CD4-positive, alpha-beta memory T cell (primary cell): Measurements from ENCODE around the gene NBAS. TPM values are rescaled to one million over a fixed set of nuclear protein-coding genes. Genes with fewer than 3 reads are reported as not detected.

ENCODE experiments used
- CTCF ChIA-PET: fragments of 350-600 bp; sonication (Branson Sonifier 250); formaldehyde crosslinking; loops from one replicate; lab custom pipeline; 2021; ENCODE audit warnings: inconsistent platforms; ENCODE audit not compliant: partially characterized antibody; lab: Charles Lee
- POLR2A ChIA-PET: fragments of 350-600 bp; sonication (Branson Sonifier 250); formaldehyde crosslinking; loops from one replicate; lab custom pipeline; 2021; ENCODE audit not compliant: partially characterized antibody; lab: Charles Lee
- DNase-seq, 5 donors: peaks; one replicate each; pipeline versions ENCODE4 v3.0.0 to v3.0.0-alpha.2; 2020 to 2022; ENCODE audit warnings: mixed read lengths in 1 of 5
- H3K27ac ChIP-seq: one replicate; pipeline ENCODE4 v1.7.0; 2013; ENCODE audit warnings: low read depth, low read length
- H3K27me3 ChIP-seq: 2 replicates; pipeline ENCODE4 v1.7.0; 2013; ENCODE audit warnings: mild to moderate bottlenecking, low read length, moderate library complexity; ENCODE audit not compliant: insufficient read depth
- H3K36me3 ChIP-seq: 2 replicates; pipeline ENCODE4 v1.7.0; 2013; ENCODE audit warnings: mild to moderate bottlenecking, low read length, moderate library complexity; ENCODE audit not compliant: insufficient read depth
- H3K4me1 ChIP-seq: 2 replicates; pipeline ENCODE4 v1.7.0; 2013; ENCODE audit warnings: mild to moderate bottlenecking, low read length, moderate library complexity; ENCODE audit not compliant: insufficient read depth
- H3K4me3 ChIP-seq, 2 donors: one replicate each; pipeline ENCODE4 v1.7.0; 2013; ENCODE audit warnings: low read length in 2 of 2, mild to moderate bottlenecking in 1 of 2
- H3K9me3 ChIP-seq, 2 donors: one replicate each; pipeline ENCODE4 v1.7.0; 2013; ENCODE audit warnings: low read length in 2 of 2, control low read depth in 1 of 2; ENCODE audit not compliant: control insufficient read depth in 1 of 2
- H3K27ac Mint-ChIP-seq, 7 donors: one replicate each; pipeline ENCODE4 v1.8.0; 2020 to 2021; ENCODE audit warnings: mixed read lengths in 7 of 7, mild to moderate bottlenecking in 6 of 7, inconsistent platforms in 3 of 7, moderate library complexity in 3 of 7
- H3K27me3 Mint-ChIP-seq, 2 donors: one replicate each; pipeline ENCODE4 v1.8.0; 2020 to 2021; ENCODE audit warnings: mixed read lengths in 2 of 2
- H3K36me3 Mint-ChIP-seq, 2 donors: one replicate each; pipeline ENCODE4 v1.8.0; 2020 to 2021; ENCODE audit warnings: mixed read lengths in 2 of 2, inconsistent platforms in 1 of 2, mild to moderate bottlenecking in 1 of 2
- H3K4me1 Mint-ChIP-seq, 4 donors: one replicate each; pipeline ENCODE4 v1.8.0; 2020 to 2021; ENCODE audit warnings: mixed read lengths in 4 of 4, mild to moderate bottlenecking in 1 of 4
- H3K4me3 Mint-ChIP-seq, 8 donors: one replicate each; pipeline ENCODE4 v1.8.0; 2020 to 2021; ENCODE audit warnings: mixed read lengths in 8 of 8, mild to moderate bottlenecking in 7 of 8, moderate library complexity in 6 of 8, inconsistent platforms in 3 of 8
- H3K9me3 Mint-ChIP-seq, 8 donors: one replicate each; pipeline ENCODE4 v1.8.0; 2020 to 2021; ENCODE audit warnings: mixed read lengths in 8 of 8, mild to moderate bottlenecking in 5 of 8, inconsistent platforms in 3 of 8, moderate library complexity in 1 of 8
- intact Hi-C: fragments of 100-400 bp; cut with micrococcal nuclease; formaldehyde crosslinking; loops from one replicate; pipeline ENCODE4 v1.15.1; 2023
- polyA plus RNA-seq, 2 donors: library from polyadenylated mRNA; unstranded; fragments of 300-500 nt; fragmentation: Illumina TruSeq; gene quantifications; one replicate each; pipeline ENCODE4 v1.2.3, GENCODE V29; 2021
- total RNA-seq, 2 experiments: library from RNA; stranded (reverse); gene quantifications; one replicate each; pipeline ENCODE4 v1.2.3, GENCODE V29; 2021

The NBAS gene
- total and polyA plus RNA-seq, 4 experiments from 2014 or later: 16.1 to 37.0 (median 27.1) TPM

GRCh38 chr2:15191789-15192188 is 369.3 kb downstream of the NBAS start:
- Mint-ChIP-seq H3K9me3 (no peaks in the 10 kb centered on the region), H3K4me1 (no peaks in the 10 kb centered on the region), H3K27ac (no peak overlapping the region), H3K36me3 (peaks cover 27 to 34% of the 10 kb centered on the region in 2 donors), H3K4me3 (no peak overlapping the region), H3K27me3 (no peaks in the 10 kb centered on the region)
- Histone ChIP-seq H3K27ac (no peak overlapping the region), H3K27me3 (no peaks in the 10 kb centered on the region), H3K4me1 (no peaks in the 10 kb centered on the region), H3K4me3 (no peak overlapping the region), H3K36me3 (no peaks in the 10 kb centered on the region), H3K9me3 (no peaks in the 10 kb centered on the region)
- no peak for DNase-seq
- CTCF ChIA-PET: no interaction called here
- POLR2A ChIA-PET: no interaction called here
- intact Hi-C loops: no loop called here

GRCh38 chr2:15189216-15189615 is 371.9 kb downstream of the NBAS start:
- no peaks in the 10 kb centered on the region for H3K27me3 ChIP-seq
- H3K27me3 Mint-ChIP-seq: no peaks in the 10 kb centered on the region
- no peaks in the 10 kb centered on the region for H3K9me3 ChIP-seq
- CTCF ChIA-PET: no interaction called here
- H3K36me3 ChIP-seq: no peaks in the 10 kb centered on the region
- no peak overlapping the region for H3K4me3 Mint-ChIP-seq
- no peaks in the 10 kb centered on the region for H3K4me1 ChIP-seq
- H3K27ac Mint-ChIP-seq: no peak overlapping the region
- no peak overlapping the region for H3K4me3 ChIP-seq
- no peaks in the 10 kb centered on the region for H3K9me3 Mint-ChIP-seq
- POLR2A ChIA-PET: interaction anchor here (0.5 kb wide), 1 partner anchor 52 kb away, joined by 3 read pairs; no protein-coding TSS in a partner anchor
- H3K27ac ChIP-seq: no peak overlapping the region
- no peaks in the 10 kb centered on the region for H3K4me1 Mint-ChIP-seq
- DNase-seq: no peak
- peaks cover 40 to 45% of the 10 kb centered on the region in 2 donors for H3K36me3 Mint-ChIP-seq
- intact Hi-C loops: no loop called here

- Histone ChIP-seq H3K27ac (no peak overlapping the region), H3K36me3 (no peaks in the 10 kb centered on the region), H3K4me1 (no peaks in the 10 kb centered on the region), H3K9me3 (no peaks in the 10 kb centered on the region), H3K4me3 (no peak overlapping the region), H3K27me3 (no peaks in the 10 kb centered on the region)
- ChIA-PET POLR2A (no interaction called here), CTCF (no interaction called here)
- peak overlapping the region in 1 of 7 donors; percentile 13 for H3K27ac Mint-ChIP-seq
- H3K4me1 Mint-ChIP-seq: no peaks in the 10 kb centered on the region
- H3K36me3 Mint-ChIP-seq: peaks cover 52 to 54% of the 10 kb centered on the region in 2 donors
- H3K9me3 Mint-ChIP-seq: no peaks in the 10 kb centered on the region
- intact Hi-C loops: no loop called here
- no peaks in the 10 kb centered on the region for H3K27me3 Mint-ChIP-seq
- no peak for DNase-seq
- no peak overlapping the region for H3K4me3 Mint-ChIP-seq
Measured at GRCh38 chr2:15187702-15188101, 373.4 kb downstream of the NBAS start.

- Mint-ChIP-seq H3K36me3 (peaks cover 54 to 55% of the 10 kb centered on the region in 2 donors), H3K9me3 (no peaks in the 10 kb centered on the region), H3K27me3 (no peaks in the 10 kb centered on the region), H3K4me3 (no peak overlapping the region), H3K4me1 (peaks cover 0 to 2% (median 0%) of the 10 kb centered on the region in 4 donors), H3K27ac (no peak overlapping the region)
- Histone ChIP-seq H3K27me3 (no peaks in the 10 kb centered on the region), H3K27ac (no peak overlapping the region), H3K9me3 (no peaks in the 10 kb centered on the region), H3K4me1 (no peaks in the 10 kb centered on the region), H3K36me3 (no peaks in the 10 kb centered on the region), H3K4me3 (no peak overlapping the region)
- CTCF ChIA-PET: no interaction called here
- intact Hi-C loops: no loop called here
- no peak for DNase-seq
- POLR2A ChIA-PET: no interaction called here
Measured at GRCh38 chr2:15186118-15186517, 375.0 kb downstream of the NBAS start.

- H3K9me3 Mint-ChIP-seq: no peaks in the 10 kb centered on the region
- no peaks in the 10 kb centered on the region for H3K27me3 ChIP-seq
- H3K36me3 ChIP-seq: no peaks in the 10 kb centered on the region
- no peaks in the 10 kb centered on the region for H3K9me3 ChIP-seq
- peak overlapping the region in 1 of 7 donors; percentile 37 for H3K27ac Mint-ChIP-seq
- no peak overlapping the region for H3K27ac ChIP-seq
- H3K4me3 Mint-ChIP-seq: no peak overlapping the region
- peaks cover 4% of the 10 kb centered on the region for H3K4me1 ChIP-seq
- H3K4me1 Mint-ChIP-seq: peaks cover 1 to 15% (median 7%) of the 10 kb centered on the region in 4 donors
- H3K4me3 ChIP-seq: no peak overlapping the region
- H3K27me3 Mint-ChIP-seq: no peaks in the 10 kb centered on the region
- H3K36me3 Mint-ChIP-seq: peaks cover 50 to 52% of the 10 kb centered on the region in 2 donors
- ChIA-PET CTCF (no interaction called here), POLR2A (no interaction called here)
- intact Hi-C loops: no loop called here
- no peak for DNase-seq
Measured at GRCh38 chr2:15184491-15184890, 376.6 kb downstream of the NBAS start.

- no peaks in the 10 kb centered on the region for H3K36me3 ChIP-seq
- H3K4me1 ChIP-seq: peaks cover 26% of the 10 kb centered on the region
- CTCF ChIA-PET: no interaction called here
- DNase-seq: no peak
- peaks cover 37 to 40% of the 10 kb centered on the region in 2 donors for H3K36me3 Mint-ChIP-seq
- no peak overlapping the region for H3K4me3 Mint-ChIP-seq
- no peaks in the 10 kb centered on the region for H3K9me3 ChIP-seq
- no peaks in the 10 kb centered on the region for H3K27me3 ChIP-seq
- H3K27ac Mint-ChIP-seq: no peak overlapping the region
- H3K4me1 Mint-ChIP-seq: peaks cover 18 to 37% (median 27%) of the 10 kb centered on the region in 4 donors
- POLR2A ChIA-PET: no interaction called here
- intact Hi-C loops: no loop called here
- no peaks in the 10 kb centered on the region for H3K9me3 Mint-ChIP-seq
- no peak overlapping the region for H3K27ac ChIP-seq
- no peaks in the 10 kb centered on the region for H3K27me3 Mint-ChIP-seq
- no peak overlapping the region for H3K4me3 ChIP-seq
Measured at GRCh38 chr2:15182275-15182674, 378.9 kb downstream of the NBAS start.

GRCh38 chr2:15181092-15181745 is 379.9 kb downstream of the NBAS start:
- H3K27ac Mint-ChIP-seq: no peak overlapping the region
- CTCF ChIA-PET: no interaction called here

More at GRCh38 chr2:15181092-15181745, 379.9 kb downstream of the NBAS start:
- Mint-ChIP-seq H3K27me3 (no peaks in the 10 kb centered on the region), H3K4me1 (peaks cover 25 to 48% (median 36%) of the 10 kb centered on the region in 4 donors), H3K4me3 (no peak overlapping the region), H3K36me3 (peaks cover 28 to 32% of the 10 kb centered on the region in 2 donors), H3K9me3 (no peaks in the 10 kb centered on the region)
- no peak overlapping the region for H3K4me3 ChIP-seq
- no peaks in the 10 kb centered on the region for H3K27me3 ChIP-seq
- intact Hi-C loops: no loop called here
- no peak for DNase-seq
- peaks cover 37% of the 10 kb centered on the region for H3K4me1 ChIP-seq
- H3K9me3 ChIP-seq: no peaks in the 10 kb centered on the region
- POLR2A ChIA-PET: no interaction called here
- H3K36me3 ChIP-seq: no peaks in the 10 kb centered on the region
- no peak overlapping the region for H3K27ac ChIP-seq
